ENCODE results near the gene LBHD2. TPM values are rescaled to one million over a fixed set of nuclear protein-coding genes. Genes with fewer than 3 reads are reported as not detected.

LBHD2 gene
- polyA plus RNA-seq, 1 of the 3 experiments (the other 2 are of a cell fraction), result not detected

- Histone ChIP-seq H2AFZ (ENCODE audit: low read depth) (no peak overlapping the region), H4K20me1 (ENCODE audit: insufficient read depth) (no peaks in the 10 kb centered on the region), H3K36me3 (replicated peaks in 1 of 2; ENCODE audit: control insufficient read depth in 1 of 2, insufficient read depth in 2 of 2, low read length in 1 of 2) (no peaks in the 10 kb centered on the region), H3K27me3 (ENCODE audit: insufficient read depth) (no peaks in the 10 kb centered on the region), H3K4me3 (ENCODE audit: low read depth in 2 of 2, low read length in 1 of 2) (no peak overlapping the region), H3K9ac (no peak overlapping the region), H3K9me3 (no peaks in the 10 kb centered on the region), H3K79me2 (ENCODE audit: insufficient read depth) (no peaks in the 10 kb centered on the region), H3K27ac (ENCODE audit: low read depth in 2 of 2, low read length in 1 of 2) (no peak overlapping the region), H3K4me2 (no peak overlapping the region), H3F3A (replicated peaks; ENCODE audit: insufficient read depth) (peaks cover 7% of the 10 kb centered on the region), H3K4me1 (ENCODE audit: control insufficient read depth in 1 of 2, insufficient read depth in 2 of 2, low read depth in 1 of 2, low read length in 1 of 2) (peaks cover 24 to 28% of the 10 kb centered on the region in 2 experiments; a peak in 3 of 4 replicates), H3K9me2 (no peaks in the 10 kb centered on the region)
- WGBS (ENCODE audit: low lambda C conversion rate), result 85% methylated on average over 5 of the region's 5 CpGs
- ChIA-PET CTCF (interaction anchor here (0.6 to 1.6 kb wide), 2 partner anchors 9 to 10 kb away, joined by 3 to 19 read pairs; partner anchors contain the start of gene TNFAIP2), POLR2A (no interaction called here)
- no peak for TF ChIP-seq TAF1 (IDR thresholded peaks at IDR 0.05; ENCODE audit: borderline replicate concordance, low read depth, low read length)
- TF ChIP-seq, protein P1, sequence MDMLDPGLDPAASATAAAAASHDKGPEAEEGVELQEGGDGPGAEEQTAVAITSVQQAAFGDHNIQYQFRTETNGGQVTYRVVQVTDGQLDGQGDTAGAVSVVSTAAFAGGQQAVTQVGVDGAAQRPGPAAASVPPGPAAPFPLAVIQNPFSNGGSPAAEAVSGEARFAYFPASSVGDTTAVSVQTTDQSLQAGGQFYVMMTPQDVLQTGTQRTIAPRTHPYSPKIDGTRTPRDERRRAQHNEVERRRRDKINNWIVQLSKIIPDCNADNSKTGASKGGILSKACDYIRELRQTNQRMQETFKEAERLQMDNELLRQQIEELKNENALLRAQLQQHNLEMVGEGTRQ (IDR thresholded peaks at IDR 0.05; ENCODE audit: borderline replicate concordance, low read depth, low read length), result no peak
- TF ChIP-seq NRF1 (IDR thresholded peaks at IDR 0.05; ENCODE audit: low read depth, low read length), result no peak
- TF ChIP-seq, protein P2, sequence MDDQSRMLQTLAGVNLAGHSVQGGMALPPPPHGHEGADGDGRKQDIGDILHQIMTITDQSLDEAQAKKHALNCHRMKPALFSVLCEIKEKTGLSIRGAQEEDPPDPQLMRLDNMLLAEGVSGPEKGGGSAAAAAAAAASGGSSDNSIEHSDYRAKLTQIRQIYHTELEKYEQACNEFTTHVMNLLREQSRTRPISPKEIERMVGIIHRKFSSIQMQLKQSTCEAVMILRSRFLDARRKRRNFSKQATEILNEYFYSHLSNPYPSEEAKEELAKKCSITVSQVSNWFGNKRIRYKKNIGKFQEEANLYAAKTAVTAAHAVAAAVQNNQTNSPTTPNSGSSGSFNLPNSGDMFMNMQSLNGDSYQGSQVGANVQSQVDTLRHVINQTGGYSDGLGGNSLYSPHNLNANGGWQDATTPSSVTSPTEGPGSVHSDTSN (IDR thresholded peaks at IDR 0.05), result no peak
- TF ChIP-seq JUND (IDR thresholded peaks at IDR 0.05), result no peak
- no peak for TF ChIP-seq RFX5 (IDR thresholded peaks at IDR 0.05; ENCODE audit: low read length)
- TF ChIP-seq RXRA (IDR thresholded peaks at IDR 0.05; ENCODE audit: borderline replicate concordance, low read depth), result no peak
- no peak for TF ChIP-seq GATA2 (CRISPR knock-in tag; IDR thresholded peaks at IDR 0.05)
- no peak for TF ChIP-seq RCOR1 (IDR thresholded peaks at IDR 0.05; ENCODE audit: low read length)
- TF ChIP-seq, protein P3, sequence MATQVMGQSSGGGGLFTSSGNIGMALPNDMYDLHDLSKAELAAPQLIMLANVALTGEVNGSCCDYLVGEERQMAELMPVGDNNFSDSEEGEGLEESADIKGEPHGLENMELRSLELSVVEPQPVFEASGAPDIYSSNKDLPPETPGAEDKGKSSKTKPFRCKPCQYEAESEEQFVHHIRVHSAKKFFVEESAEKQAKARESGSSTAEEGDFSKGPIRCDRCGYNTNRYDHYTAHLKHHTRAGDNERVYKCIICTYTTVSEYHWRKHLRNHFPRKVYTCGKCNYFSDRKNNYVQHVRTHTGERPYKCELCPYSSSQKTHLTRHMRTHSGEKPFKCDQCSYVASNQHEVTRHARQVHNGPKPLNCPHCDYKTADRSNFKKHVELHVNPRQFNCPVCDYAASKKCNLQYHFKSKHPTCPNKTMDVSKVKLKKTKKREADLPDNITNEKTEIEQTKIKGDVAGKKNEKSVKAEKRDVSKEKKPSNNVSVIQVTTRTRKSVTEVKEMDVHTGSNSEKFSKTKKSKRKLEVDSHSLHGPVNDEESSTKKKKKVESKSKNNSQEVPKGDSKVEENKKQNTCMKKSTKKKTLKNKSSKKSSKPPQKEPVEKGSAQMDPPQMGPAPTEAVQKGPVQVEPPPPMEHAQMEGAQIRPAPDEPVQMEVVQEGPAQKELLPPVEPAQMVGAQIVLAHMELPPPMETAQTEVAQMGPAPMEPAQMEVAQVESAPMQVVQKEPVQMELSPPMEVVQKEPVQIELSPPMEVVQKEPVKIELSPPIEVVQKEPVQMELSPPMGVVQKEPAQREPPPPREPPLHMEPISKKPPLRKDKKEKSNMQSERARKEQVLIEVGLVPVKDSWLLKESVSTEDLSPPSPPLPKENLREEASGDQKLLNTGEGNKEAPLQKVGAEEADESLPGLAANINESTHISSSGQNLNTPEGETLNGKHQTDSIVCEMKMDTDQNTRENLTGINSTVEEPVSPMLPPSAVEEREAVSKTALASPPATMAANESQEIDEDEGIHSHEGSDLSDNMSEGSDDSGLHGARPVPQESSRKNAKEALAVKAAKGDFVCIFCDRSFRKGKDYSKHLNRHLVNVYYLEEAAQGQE (IDR thresholded peaks at IDR 0.05; ENCODE audit: low read depth, low read length), result no peak
- TF ChIP-seq MEF2A (IDR thresholded peaks at IDR 0.05; ENCODE audit: borderline replicate concordance, low read depth), result no peak
- TF ChIP-seq NFIC (IDR thresholded peaks at IDR 0.05; ENCODE audit: borderline replicate concordance), result no peak
- no peak for TF ChIP-seq FOXM1 (IDR thresholded peaks at IDR 0.05; ENCODE audit: low read depth)
- TF ChIP-seq CHD2 (IDR thresholded peaks at IDR 0.05; ENCODE audit: low read length, partially characterized antibody), result no peak
- no peak for TF ChIP-seq EZH2phosphoT487 (IDR thresholded peaks at IDR 0.05; ENCODE audit: borderline replicate concordance, low read depth)
- no peak for TF ChIP-seq MAX (IDR thresholded peaks at IDR 0.05; ENCODE audit: low read depth)
- no peak for TF ChIP-seq ELF1 (IDR thresholded peaks at IDR 0.05)
- no peak for TF ChIP-seq GABPA (IDR thresholded peaks at IDR 0.05; ENCODE audit: low read depth)
- no peak for DNase-seq
Observed at GRCh38 chr14:103113303-103113702, 29.3 kb downstream of the LBHD2 start.
